Activated naive CD4-positive, alpha-beta T cell treated with anti-CD3 and anti-CD28 coated beads, Interleukin-2, amount 50 U/mL, for 16 hours (primary cell): ENCODE results near the gene TBL1X.
"Not testable (repeated sequence)": the region's sequence is repeated elsewhere in the genome, so short reads cannot be mapped to it uniquely, and the experiment has no call there.

ENCODE experiments used
- DNase-seq: peaks from one replicate; pipeline ENCODE4 v3.0.0-alpha.2; 2020

The TBL1X gene

GRCh38 chrX:9464435-9465371 lies at the start of gene TBL1X:
TBL1X (plus strand) TSS chrX:9465058; CDS start chrX:9653587, 188,529 bp downstream.
- DNase-seq, result peak; percentile 63

GRCh38 chrX:9416562-9417348 lies 48.1 kb upstream of the TBL1X start:
- no peak for DNase-seq

GRCh38 chrX:9418262-9418661 lies 46.6 kb upstream of the TBL1X start:
- no peak for DNase-seq

GRCh38 chrX:9420275-9421265 lies 44.3 kb upstream of the TBL1X start:
- DNase-seq, result no peak

GRCh38 chrX:9429767-9430166 lies 35.1 kb upstream of the TBL1X start:
- no peak for DNase-seq

GRCh38 chrX:9430346-9430921 lies 34.4 kb upstream of the TBL1X start:
- DNase-seq, result no peak

- DNase-seq, result no peak
Measured at GRCh38 chrX:9431281-9431680, 33.6 kb upstream of the TBL1X start.

- DNase-seq, result no peak
Measured at GRCh38 chrX:9433596-9433995, 31.3 kb upstream of the TBL1X start.

- DNase-seq, result no peak
Measured at GRCh38 chrX:9434051-9434550, 30.8 kb upstream of the TBL1X start.

- not testable (repeated sequence) for DNase-seq
Measured at GRCh38 chrX:9435086-9435485, 29.8 kb upstream of the TBL1X start.

GRCh38 chrX:9436812-9437211 lies 28.0 kb upstream of the TBL1X start:
- DNase-seq, result no peak

- no peak for DNase-seq
Measured at GRCh38 chrX:9438933-9439494, 25.8 kb upstream of the TBL1X start.

- DNase-seq, result no peak
Measured at GRCh38 chrX:9440116-9440844, 24.6 kb upstream of the TBL1X start.

GRCh38 chrX:9442056-9442455 lies 22.8 kb upstream of the TBL1X start:
- no peak for DNase-seq

- no peak for DNase-seq
Measured at GRCh38 chrX:9443327-9443726, 21.5 kb upstream of the TBL1X start.

- no peak for DNase-seq
Measured at GRCh38 chrX:9447906-9448305, 17.0 kb upstream of the TBL1X start.

GRCh38 chrX:9456250-9457074 lies 8.4 kb upstream of the TBL1X start:
- DNase-seq, result peak; percentile 25

GRCh38 chrX:9458034-9458433 lies 6.8 kb upstream of the TBL1X start:
- not testable (repeated sequence) for DNase-seq

GRCh38 chrX:9458516-9459078 lies 6.3 kb upstream of the TBL1X start:
- DNase-seq, result no peak
